ENCODE results near the gene VWA3A. TPM values are rescaled to one million over a fixed set of nuclear protein-coding genes. Genes with fewer than 3 reads are reported as not detected.
"Not testable (repeated sequence)": the region's sequence is repeated elsewhere in the genome, so short reads cannot be mapped to it uniquely, and the experiment has no call there.

The VWA3A gene
- total RNA-seq, 1 donor from 2014 or later, result 0.17 TPM

GRCh38 chr16:22139732-22140131 is 47.4 kb downstream of the VWA3A start:
- no peak for DNase-seq

- DNase-seq, result peak; percentile 35
Measured at GRCh38 chr16:22141767-22142166, 49.4 kb downstream of the VWA3A start.

- DNase-seq, result no peak
Measured at GRCh38 chr16:22144520-22144919, 52.2 kb downstream of the VWA3A start.

GRCh38 chr16:22147853-22148252 is 55.5 kb downstream of the VWA3A start:
- no peak for DNase-seq

GRCh38 chr16:22151246-22151998 is 59.1 kb downstream of the VWA3A start:
- DNase-seq, result no peak

- no peak for DNase-seq
Measured at GRCh38 chr16:22152316-22152715, 60.0 kb downstream of the VWA3A start.

- not testable (repeated sequence) for DNase-seq
Measured at GRCh38 chr16:22153078-22153477, 60.7 kb downstream of the VWA3A start.

- DNase-seq, result no peak
Measured at GRCh38 chr16:22161401-22161800, 69.1 kb downstream of the VWA3A start.

- DNase-seq, result no peak
Measured at GRCh38 chr16:22161999-22162655, 69.8 kb downstream of the VWA3A start, which contains the start of gene SDR42E2. Gene SDR42E2, plus strand, starts transcription at chr16:22162506. Its CDS starts 3,077 bp downstream, at chr16:22165583.

GRCh38 chr16:22162656-22163009 is 70.3 kb downstream of the VWA3A start:
- no peak for DNase-seq

GRCh38 chr16:22163806-22164205 is 71.5 kb downstream of the VWA3A start:
- DNase-seq, result no peak

GRCh38 chr16:22164482-22164881 is 72.1 kb downstream of the VWA3A start:
- no peak for DNase-seq

GRCh38 chr16:22165508-22166285 is 73.4 kb downstream of the VWA3A start:
- no peak for DNase-seq

GRCh38 chr16:22171953-22172352 is 79.6 kb downstream of the VWA3A start:
- DNase-seq, result no peak

GRCh38 chr16:22172642-22173041 is 80.3 kb downstream of the VWA3A start:
- not testable (repeated sequence) for DNase-seq

GRCh38 chr16:22174642-22175041 is 82.3 kb downstream of the VWA3A start:
- DNase-seq, result no peak

GRCh38 chr16:22177968-22178930 is 85.9 kb downstream of the VWA3A start:
- no peak for DNase-seq

- no peak for DNase-seq
Measured at GRCh38 chr16:22181426-22181825, 89.1 kb downstream of the VWA3A start.

GRCh38 chr16:22181843-22182242 is 89.5 kb downstream of the VWA3A start:
- no peak for DNase-seq

- DNase-seq, result no peak
Measured at GRCh38 chr16:22183335-22183734, 91.0 kb downstream of the VWA3A start.

GRCh38 chr16:22183901-22184614 is 91.7 kb downstream of the VWA3A start:
- peak; percentile 13 for DNase-seq

GRCh38 chr16:22184615-22184968 is 92.3 kb downstream of the VWA3A start:
- DNase-seq, result no peak

Data from dermis blood vessel endothelial cell (primary cell).